Kidney tubule cell (primary cell): ENCODE measurements around the gene SLC35E3.
"Not testable (repeated sequence)": the region's sequence is repeated elsewhere in the genome, so short reads cannot be mapped to it uniquely, and the experiment has no call there.

Experiments used
- DNase-seq: peaks from one replicate; pipeline ENCODE4 v3.0.0-alpha.2; 2018; ENCODE audit warnings: low spot score

SLC35E3 gene

GRCh38 chr12:68814490-68815231, 68.7 kb downstream of the SLC35E3 start:
- no peak for DNase-seq

- no peak for DNase-seq
These were observed 69.4 kb downstream of the SLC35E3 start for GRCh38 chr12:68815232-68815927.

GRCh38 chr12:68815928-68816800, 70.2 kb downstream of the SLC35E3 start:
- no peak for DNase-seq

- not testable (repeated sequence) for DNase-seq
These were observed 73.5 kb downstream of the SLC35E3 start for GRCh38 chr12:68819481-68819880.

GRCh38 chr12:68821357-68822188, 75.6 kb downstream of the SLC35E3 start:
- no peak for DNase-seq

- DNase-seq: no peak
These were observed 77.7 kb downstream of the SLC35E3 start for GRCh38 chr12:68823696-68824095.

- no peak for DNase-seq
These were observed 78.2 kb downstream of the SLC35E3 start for GRCh38 chr12:68824131-68824530.

GRCh38 chr12:68824597-68825250, 78.7 kb downstream of the SLC35E3 start:
- no peak for DNase-seq

- no peak for DNase-seq
These were observed 79.7 kb downstream of the SLC35E3 start for GRCh38 chr12:68825569-68826217.

GRCh38 chr12:68827895-68828671, 82.1 kb downstream of the SLC35E3 start:
- no peak for DNase-seq

- no peak for DNase-seq
These were observed 82.7 kb downstream of the SLC35E3 start for GRCh38 chr12:68828672-68829068.
